ENCODE results near the gene LRRC7. TPM values are rescaled to one million over a fixed set of nuclear protein-coding genes. Genes with fewer than 3 reads are reported as not detected.

LRRC7 gene
- polyA plus RNA-seq, 1 donor from 2014 or later = 141 TPM

GRCh38 chr1:70171512-70171911 lies 603.8 kb downstream of the LRRC7 start:
- Histone ChIP-seq H2AFZ (ENCODE audit: low read depth, low read length) (no peak overlapping the region), H3K9me3 (ENCODE audit: low read length) (no peaks in the 10 kb centered on the region), H3K79me2 (replicated peaks; ENCODE audit: insufficient read depth, low read length) (no peaks in the 10 kb centered on the region), H3K9ac (ENCODE audit: low read length) (no peak overlapping the region), H3K27me3 (ENCODE audit: insufficient read depth, low read depth, low read length) (no peaks in the 10 kb centered on the region), H3K27ac (ENCODE audit: low read length) (no peak overlapping the region), H3K4me3 (ENCODE audit: low read length) (no peak overlapping the region), H3K9me2 (ENCODE audit: insufficient read depth, low read length) (no peaks in the 10 kb centered on the region), H3K4me2 (ENCODE audit: low read length) (no peak overlapping the region), H4K20me1 (ENCODE audit: insufficient read depth) (no peaks in the 10 kb centered on the region), H3F3A (ENCODE audit: insufficient read depth, low read length, poor library complexity, severe bottlenecking) (no peaks in the 10 kb centered on the region), H3K36me3 (ENCODE audit: insufficient read depth, low read length) (peaks cover 5% of the 10 kb centered on the region)
- TF ChIP-seq, protein P1, sequence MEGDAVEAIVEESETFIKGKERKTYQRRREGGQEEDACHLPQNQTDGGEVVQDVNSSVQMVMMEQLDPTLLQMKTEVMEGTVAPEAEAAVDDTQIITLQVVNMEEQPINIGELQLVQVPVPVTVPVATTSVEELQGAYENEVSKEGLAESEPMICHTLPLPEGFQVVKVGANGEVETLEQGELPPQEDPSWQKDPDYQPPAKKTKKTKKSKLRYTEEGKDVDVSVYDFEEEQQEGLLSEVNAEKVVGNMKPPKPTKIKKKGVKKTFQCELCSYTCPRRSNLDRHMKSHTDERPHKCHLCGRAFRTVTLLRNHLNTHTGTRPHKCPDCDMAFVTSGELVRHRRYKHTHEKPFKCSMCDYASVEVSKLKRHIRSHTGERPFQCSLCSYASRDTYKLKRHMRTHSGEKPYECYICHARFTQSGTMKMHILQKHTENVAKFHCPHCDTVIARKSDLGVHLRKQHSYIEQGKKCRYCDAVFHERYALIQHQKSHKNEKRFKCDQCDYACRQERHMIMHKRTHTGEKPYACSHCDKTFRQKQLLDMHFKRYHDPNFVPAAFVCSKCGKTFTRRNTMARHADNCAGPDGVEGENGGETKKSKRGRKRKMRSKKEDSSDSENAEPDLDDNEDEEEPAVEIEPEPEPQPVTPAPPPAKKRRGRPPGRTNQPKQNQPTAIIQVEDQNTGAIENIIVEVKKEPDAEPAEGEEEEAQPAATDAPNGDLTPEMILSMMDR (IDR thresholded peaks at IDR 0.05; ENCODE audit: poor library complexity, severe bottlenecking) = no peak
- TF ChIP-seq, protein P2, sequence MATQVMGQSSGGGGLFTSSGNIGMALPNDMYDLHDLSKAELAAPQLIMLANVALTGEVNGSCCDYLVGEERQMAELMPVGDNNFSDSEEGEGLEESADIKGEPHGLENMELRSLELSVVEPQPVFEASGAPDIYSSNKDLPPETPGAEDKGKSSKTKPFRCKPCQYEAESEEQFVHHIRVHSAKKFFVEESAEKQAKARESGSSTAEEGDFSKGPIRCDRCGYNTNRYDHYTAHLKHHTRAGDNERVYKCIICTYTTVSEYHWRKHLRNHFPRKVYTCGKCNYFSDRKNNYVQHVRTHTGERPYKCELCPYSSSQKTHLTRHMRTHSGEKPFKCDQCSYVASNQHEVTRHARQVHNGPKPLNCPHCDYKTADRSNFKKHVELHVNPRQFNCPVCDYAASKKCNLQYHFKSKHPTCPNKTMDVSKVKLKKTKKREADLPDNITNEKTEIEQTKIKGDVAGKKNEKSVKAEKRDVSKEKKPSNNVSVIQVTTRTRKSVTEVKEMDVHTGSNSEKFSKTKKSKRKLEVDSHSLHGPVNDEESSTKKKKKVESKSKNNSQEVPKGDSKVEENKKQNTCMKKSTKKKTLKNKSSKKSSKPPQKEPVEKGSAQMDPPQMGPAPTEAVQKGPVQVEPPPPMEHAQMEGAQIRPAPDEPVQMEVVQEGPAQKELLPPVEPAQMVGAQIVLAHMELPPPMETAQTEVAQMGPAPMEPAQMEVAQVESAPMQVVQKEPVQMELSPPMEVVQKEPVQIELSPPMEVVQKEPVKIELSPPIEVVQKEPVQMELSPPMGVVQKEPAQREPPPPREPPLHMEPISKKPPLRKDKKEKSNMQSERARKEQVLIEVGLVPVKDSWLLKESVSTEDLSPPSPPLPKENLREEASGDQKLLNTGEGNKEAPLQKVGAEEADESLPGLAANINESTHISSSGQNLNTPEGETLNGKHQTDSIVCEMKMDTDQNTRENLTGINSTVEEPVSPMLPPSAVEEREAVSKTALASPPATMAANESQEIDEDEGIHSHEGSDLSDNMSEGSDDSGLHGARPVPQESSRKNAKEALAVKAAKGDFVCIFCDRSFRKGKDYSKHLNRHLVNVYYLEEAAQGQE (IDR thresholded peaks at IDR 0.05; ENCODE audit: borderline replicate concordance) = no peak
- no peak for TF ChIP-seq RAD21 (conservative IDR thresholded peaks at IDR 0.05)
- TF ChIP-seq TAF1 (IDR thresholded peaks at IDR 0.05; ENCODE audit: low read depth) = no peak

Measured in neural cell (in vitro differentiated cells).